HTERT RPE-1 (cell line): Measurements from ENCODE around the gene SH3BP5.

Experiments used
- in situ Hi-C: fragments of 300-500 bp; cut with MboI; formaldehyde crosslinking; loops from 4 replicates; pipeline ENCODE4 v1.14.3; 2020; ENCODE audit warnings: low sequenced_read_pairs

The SH3BP5 gene

DNA sequence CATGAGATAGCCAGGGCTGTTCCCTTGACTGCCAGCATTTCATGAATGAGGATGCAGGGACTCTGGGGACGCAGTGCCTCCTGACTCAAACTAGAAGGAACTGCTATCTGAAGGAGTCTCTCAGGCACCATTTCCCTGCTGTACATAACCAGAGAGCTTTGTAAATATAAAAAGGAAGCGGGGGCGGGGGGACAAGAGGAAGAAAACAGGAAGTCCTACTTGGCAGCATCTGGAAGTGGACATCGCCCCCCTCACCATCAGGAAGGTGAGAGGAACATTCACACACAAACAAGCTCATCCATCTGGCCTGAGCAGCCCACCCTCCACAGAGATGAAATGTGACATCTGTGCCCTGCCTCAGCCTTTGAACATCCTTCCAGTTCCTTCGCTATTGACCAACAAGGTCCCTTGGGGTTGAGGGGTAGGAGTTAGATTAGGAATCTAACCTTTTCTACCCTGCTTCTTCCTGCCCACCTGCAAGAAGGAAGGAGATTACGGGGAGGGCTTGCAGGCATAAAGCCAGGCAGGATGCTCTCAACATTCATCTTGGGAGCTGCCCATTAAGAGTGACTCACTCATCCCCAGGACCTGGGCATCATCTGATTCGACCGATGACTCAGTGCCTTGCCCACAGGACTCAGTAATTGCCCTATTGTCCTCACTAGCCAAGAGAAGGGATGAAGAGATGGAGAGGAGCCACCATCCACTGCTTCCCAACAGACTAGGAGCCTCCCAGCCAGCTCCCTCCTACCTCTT, 31.9 kb downstream of the SH3BP5 start:
- in situ Hi-C loops: no loop called here

DNA sequence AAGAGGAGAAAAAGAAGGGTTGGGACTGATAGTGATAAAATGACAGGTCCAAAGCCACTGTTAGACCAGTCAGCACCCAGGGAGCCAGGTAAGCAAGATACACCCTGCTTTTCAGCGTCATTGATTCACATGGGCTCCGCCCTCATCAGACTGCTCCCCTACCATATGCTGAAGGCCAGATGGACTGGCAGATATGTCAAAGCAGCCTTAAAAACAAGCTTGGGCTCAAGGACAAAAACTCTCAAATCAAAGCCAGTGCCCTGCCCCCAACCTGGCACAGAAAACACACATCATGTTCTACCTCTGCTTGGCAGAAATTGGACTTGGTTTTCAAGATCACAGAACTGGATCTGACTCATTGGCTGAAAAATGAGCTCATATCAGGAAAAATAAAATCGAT, 33.4 kb downstream of the SH3BP5 start:
- in situ Hi-C loops: no loop called here

DNA sequence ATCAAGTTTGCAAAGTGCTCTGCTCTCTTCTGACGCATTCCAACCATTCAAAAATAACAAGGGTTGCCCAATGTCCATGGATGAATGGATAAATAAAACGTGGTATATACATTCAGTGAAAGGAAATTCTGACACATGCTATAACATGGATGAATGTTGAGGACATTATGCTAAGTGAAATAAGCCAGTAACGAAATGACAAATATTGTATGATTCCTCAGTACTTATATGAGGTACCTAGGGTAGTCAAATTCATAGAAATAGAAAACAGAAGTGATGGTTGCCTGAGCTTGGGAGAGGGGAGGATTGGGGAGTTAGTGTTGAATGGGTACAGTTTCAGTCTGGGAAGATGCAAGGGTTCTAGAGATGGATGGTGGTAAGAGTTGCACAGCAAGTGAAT, 33.9 kb downstream of the SH3BP5 start:
- in situ Hi-C loops: no loop called here

DNA sequence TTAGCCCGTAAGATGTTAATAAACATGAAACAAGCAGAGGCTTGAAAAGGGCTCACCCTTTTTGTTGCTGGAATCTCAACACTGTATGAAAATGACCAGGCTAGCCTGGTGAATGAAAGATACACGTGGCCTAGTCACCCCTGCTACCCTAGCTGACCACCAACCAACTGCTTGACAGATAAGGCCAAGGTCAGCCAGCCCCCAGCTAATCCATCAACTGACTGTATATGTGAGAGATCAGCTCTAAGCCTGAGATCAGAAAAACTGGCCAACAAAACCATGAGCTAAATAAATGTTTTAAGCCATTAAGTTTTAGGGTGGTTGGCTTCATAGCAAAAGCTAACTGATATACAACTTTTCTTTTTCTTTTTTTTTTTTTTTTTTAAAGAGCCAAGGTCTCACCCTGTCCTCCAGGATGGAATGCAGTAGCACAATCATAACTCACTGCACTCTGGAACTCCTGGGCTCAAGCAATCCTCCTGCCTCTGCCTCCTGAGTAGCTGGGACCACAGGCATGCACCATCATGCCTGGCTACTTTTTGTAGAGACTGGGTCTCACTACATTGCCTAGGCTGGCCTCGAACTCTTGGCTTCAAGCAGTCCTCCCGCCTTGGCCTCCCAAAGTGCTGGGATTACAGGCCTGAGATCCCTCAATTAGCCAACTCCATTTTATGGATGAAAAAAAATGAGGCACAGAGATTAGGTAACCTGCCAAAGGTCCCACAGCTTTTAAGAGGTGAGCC, 34.6 kb downstream of the SH3BP5 start:
- in situ Hi-C loops: no loop called here

DNA sequence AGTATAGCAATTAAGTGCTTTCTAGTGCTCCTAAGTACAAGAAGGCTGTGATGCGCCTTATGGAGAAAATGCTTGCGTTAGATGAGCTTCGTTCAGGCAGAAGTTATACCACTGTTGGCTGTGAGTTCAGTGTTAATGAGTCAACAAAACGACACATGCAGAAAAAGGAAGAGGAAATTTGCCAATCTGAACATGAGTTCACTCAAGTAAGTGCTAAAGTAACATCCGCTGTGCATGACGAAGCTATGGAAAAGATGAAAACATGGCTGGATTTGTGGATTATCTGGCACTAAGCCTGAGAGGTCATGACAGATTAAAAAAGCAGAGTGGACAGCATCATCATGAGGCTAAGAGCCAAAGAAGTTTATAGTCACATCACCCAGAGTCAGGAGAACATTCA, 36.9 kb downstream of the SH3BP5 start:
- in situ Hi-C loops: no loop called here

DNA sequence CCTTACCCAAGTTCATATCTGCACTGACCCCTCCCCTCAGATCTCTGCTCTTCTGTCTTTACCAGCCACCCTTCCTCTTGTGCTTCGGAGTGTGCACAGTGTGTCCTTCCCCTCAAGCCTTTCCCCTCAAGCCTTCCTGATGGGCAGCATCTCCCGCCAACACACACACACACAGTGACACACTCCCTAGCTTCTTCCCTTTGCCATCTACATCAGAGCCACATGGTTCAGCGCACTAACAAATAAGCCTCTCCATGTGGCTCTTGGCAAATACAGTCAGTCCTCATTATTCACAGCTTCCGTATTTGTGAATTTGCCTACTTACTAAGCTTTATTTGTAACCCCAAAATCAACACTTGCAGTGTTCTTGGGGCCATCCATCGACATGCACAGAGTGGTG, 37.5 kb downstream of the SH3BP5 start:
- in situ Hi-C loops: no loop called here

DNA sequence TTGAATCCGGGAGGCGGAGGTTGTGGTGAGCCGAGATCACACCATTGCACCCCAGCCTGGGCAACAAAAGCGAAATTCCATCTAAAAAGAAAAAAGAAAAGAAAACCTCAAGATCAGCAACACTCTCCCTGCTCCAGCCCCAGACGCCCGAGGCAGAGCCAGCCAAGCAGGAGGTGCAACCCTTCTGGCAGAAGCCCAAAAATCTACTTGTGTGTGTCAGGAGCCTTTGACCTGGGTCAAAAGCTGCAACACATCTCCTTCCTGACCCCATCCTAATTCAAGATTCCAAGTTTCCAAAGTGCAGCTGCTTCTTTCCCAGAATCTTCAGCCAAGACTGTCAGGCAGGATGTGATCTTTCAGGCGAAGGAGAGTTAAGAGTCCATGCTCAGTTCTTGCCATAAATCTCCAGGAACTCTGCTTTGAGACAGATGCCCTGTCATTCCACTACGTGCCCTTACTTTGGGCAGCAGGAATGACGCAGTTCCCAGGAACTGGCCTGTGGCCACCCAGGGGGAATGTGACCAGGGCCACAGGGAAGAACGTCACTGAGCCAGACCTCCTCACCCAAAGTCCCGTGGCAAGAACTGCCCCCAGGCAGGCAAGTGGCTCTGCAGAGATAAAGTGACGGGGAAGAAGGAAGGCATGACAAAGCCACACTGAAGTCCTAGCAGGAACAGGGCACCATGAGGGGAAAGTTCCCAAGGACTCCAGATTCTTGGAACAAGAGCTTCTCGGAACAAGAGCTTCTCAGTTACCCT, 39.4 kb downstream of the SH3BP5 start:
- in situ Hi-C loops: no loop called here

DNA sequence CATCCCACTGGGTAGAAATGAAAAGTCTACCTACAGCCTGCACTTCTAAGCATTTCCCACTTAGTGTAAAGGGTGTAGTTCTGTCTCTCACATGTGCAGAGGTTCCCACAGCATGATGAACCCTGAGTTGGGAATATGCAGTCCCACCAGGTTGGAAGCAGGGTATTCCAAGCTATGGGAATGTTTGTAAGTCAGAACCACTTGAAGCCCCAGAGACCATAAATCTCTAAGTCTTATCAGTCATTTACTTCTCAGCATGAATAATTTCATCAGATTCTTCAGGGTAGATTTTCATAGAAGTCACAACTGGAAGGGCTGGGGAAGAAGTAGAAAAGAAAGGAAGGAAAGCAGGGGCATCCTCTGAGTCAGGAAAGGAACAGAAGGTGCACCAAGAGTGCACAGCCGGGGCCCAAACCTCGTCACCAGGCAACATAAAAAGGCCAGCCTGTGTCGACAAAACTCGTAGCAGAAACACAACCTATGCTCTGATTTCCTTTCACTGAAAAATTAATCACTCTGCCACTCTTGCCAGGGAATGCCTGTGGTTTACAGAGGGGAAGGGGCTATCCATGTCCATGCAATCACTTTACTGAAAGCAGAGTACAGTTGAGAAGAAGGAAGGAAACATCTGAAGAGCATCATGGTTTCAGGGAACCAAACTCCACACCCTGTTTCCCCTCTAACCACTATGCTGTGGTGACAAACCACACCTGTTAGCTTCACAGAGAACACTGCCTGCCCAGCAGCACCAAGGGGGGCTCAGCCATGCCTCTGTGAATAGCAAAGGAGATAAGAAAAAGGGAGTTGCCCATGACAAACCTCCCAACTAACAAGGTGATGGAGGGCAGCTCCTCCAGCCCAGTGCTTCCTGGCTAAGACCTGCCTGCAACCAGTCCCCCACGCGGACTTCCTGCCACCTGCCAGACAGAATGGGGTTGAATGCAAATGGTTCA, 40.5 kb downstream of the SH3BP5 start:
- in situ Hi-C loops: no loop called here

DNA sequence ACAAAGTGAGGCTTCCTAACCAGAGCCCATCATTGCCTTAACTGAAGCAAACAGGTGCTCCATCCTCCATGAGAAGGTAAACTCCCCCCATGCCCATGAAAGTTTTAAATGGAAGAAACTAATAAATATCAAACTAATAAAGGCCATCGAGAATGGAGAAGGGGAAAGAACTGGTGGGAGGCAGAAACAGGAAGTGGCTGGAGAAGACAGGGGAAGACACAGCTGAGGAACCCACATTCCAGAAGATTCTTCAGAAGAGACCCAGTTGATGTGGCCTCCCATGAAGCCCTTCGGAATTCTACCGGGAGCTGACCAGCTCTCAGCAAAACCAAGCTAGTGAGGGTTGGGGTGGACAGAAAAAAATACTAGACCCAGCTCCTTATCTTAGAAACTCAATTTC, 41.6 kb downstream of the SH3BP5 start:
- in situ Hi-C loops: no loop called here

DNA sequence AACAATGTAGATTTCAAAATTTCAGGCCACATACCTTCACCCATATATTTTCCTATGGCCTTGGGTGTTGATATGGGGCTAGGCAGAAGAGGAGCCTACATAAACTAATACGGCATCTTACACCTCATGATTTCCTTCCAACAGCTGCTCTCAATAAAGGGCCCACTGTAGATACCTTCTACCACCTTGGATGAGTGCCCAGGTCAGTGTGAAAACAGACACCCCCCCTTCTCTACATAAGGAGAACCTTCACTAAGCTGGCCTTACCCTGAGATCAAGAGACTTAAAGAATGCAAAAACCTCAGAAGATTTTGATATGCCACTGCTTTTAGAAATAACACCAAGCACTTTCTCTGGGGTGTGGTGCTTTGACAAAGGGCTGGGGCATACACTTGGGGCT, 42.7 kb downstream of the SH3BP5 start:
- in situ Hi-C loops: no loop called here

DNA sequence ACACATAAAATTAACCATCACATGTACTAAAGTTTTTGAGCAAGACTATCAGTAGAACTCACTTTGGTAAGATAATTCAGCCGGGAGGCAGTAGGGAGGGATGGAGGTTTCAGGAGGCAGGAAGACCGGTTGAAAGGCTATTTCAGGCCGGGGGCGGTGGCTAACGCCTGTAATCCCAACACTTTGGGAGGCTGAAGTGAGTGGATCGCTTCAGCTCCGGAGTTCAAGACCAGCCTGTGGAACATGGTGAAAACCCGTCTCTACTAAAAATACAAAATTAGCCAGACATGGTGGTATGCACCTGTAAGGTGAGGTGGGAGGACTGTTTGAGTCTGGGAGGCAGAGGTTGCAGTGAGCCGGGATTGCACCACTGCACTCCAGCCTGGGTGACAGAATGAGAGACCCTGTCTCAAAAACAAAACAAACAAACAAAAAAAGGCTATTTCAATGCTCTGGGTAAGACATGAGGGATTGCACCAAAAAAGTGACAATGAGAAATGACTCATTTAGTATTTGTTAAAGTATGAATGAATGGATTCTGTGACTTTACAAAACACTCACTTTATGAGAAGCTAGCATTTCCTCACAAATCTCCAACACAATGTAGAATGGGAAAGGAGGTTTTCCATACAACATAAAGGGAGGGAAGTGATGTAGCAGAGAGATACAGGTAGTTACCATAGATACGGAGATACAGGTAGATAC, 43.9 kb downstream of the SH3BP5 start:
- in situ Hi-C loops: no loop called here

DNA sequence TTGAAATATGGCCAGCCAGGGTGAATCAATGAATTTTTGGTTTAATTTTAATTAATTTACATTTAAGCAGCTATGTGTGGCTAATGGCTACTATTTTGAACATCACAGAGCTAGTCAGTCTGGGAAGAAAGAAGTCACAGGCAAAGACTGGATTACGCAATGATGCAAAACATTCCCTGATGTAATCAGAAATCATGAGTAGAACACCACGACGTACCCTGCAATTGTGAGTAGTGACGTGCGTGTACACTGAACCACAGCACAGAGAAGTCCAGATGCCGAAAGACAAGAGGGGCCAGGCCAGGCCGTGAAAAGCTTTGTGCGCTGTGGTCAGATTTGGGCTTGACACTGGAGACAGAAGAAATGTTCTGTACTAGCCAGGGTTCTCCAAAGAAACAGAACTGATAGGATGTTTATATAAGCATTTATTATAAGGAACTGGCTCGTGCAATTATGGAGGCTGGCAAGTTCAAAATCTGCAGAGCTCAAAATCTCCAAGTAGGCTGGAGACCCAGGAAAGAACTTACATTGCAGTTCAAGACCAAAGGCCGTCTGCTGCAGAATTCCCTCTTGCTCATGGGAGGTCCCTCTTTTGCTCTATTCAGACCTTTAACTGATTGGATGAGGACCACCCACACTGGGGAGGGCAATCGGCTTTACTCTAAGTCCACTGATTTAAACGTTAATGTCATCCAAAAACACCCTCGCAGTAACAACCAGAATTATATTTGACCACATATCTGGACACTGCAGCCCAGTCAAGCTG, 44.6 kb downstream of the SH3BP5 start:
- in situ Hi-C loops: no loop called here

DNA sequence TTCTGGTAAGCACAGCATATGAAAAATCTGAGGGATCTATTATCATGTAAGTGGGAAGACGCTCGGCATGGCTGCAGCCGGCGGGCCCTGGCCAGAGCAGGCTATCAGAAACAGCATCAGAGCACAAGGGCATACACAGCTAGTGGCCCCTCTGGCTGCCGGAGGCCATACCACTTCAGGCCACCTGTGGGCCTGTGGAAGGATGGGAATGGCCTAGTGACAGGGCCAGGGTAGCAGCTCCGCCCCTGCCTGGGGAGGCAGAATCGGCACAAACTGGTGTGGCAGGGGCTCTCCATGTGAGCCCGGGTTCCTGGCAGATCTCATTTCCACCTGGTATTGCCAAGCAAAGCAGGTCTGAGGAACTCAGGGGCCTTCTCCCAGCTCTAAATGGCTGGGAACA, 46.4 kb downstream of the SH3BP5 start:
- in situ Hi-C loops: no loop called here

DNA sequence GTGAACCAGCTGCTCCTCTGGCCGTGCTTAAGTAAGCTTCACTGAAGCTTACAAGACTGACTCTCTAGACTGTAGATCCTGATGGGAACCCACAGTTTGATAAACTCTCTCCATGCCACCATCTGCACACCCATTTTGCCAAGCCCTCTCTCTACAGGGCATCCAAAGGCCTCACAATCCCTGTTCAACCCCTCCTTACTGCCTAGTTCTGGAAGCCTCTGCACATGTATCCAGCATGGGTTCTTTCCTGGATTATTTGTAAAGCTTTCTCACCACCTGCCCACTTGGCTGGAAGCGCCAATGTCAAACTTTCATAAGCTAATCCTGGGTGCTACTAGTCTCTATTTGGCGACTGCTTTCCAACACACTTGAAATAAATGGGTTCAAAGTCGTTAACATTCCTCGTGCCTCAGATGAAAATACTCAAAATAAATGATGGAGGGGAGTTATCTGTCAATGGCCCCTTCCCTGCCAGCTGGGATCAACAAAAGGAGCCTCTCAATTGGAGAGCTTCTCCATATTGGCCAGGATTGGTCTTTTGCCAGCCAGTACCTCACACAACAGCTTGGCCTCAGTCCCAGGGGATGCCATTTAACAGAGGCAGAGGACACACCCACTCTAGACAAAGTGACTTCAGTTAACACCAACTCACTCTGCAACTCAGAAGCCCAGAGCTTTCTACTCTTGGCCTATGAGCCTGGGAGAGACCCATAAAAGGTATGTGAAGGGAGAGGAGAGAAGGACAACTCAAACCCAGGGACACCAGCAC, 48.1 kb downstream of the SH3BP5 start:
- in situ Hi-C loops: no loop called here

DNA sequence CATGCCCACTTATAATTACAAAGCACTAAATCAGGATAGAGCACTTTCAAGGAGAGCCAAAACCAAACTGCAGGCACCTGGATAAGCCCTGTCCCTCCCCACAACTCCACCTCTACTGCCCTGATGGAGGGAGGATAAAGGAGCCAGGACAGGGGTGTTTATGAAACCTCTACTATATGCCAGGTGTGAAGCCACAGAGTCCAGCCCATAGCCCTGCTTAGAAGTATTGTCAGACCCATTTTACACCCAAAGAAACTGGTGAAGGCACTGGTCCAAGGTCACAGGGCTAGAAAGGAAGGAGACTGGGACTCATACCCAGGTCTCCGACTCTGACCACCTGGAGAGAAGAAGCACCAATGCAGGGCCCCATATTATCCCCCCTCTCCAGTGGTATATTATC, 48.7 kb downstream of the SH3BP5 start:
- in situ Hi-C loops: no loop called here

DNA sequence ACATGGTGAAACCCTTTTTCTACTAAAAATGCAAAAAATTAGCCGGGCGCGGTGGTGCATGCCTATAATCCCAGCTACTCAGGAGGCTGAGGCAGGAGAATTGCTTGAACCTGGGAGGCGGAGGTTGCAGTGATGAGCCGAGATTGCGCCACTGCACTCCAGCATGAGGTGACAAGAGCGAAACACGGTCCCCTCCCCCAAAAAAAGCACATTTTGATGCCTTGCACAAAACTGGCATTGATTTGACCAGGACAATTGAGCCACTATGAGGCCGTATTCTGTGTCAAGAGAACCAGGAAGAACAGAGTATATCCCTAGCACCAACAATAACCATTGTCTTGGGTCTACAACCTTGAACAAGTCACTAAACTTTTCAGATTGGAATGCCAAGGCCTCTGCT, 50.6 kb downstream of the SH3BP5 start:
- in situ Hi-C loops: no loop called here

DNA sequence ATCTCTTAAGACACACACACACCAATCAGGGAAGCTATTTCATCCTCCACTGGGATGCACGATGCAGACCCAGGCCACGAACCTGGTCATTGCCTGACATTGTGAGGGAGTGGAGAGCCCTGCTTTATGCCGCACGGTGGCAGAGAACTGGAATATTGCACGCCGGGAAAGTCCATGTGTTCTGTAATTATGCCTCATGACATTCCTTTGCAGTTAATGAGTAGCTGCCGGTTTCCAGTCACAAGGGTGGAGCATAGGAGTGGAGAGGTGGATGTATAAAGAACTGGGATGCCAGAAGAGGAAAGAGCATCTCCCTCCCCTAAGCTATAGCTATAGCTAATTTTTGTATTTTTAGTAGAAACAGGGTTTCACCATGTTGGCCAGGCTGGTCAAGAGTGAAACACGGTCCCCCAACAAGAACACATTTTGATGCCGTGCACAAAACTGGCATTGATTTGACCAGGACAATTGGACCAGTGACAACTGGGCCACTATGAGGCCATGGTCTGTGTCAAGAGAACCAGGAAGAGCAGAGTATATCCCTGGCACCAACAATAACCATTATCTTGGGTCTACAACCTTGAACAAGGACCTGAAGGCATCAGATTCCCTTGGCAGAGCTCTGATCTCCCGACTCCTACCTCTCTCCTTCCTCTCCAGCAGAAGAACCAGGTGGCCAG, 51.4 kb downstream of the SH3BP5 start:
- in situ Hi-C loops: no loop called here
